ENCODE results near the gene GGACT.
A peak's percentile ranks its signal among the peaks of the same experiment; 100 is the strongest.

The GGACT gene

GRCh38 chr13:100601716-100602115, 13.1 kb upstream of the GGACT start:
- DNase-seq (ENCODE audit: low read depth) = no peak
- H3K4me3 ChIP-seq (ENCODE audit: low read length) = no peak overlapping the region
- TF ChIP-seq, protein P1, sequence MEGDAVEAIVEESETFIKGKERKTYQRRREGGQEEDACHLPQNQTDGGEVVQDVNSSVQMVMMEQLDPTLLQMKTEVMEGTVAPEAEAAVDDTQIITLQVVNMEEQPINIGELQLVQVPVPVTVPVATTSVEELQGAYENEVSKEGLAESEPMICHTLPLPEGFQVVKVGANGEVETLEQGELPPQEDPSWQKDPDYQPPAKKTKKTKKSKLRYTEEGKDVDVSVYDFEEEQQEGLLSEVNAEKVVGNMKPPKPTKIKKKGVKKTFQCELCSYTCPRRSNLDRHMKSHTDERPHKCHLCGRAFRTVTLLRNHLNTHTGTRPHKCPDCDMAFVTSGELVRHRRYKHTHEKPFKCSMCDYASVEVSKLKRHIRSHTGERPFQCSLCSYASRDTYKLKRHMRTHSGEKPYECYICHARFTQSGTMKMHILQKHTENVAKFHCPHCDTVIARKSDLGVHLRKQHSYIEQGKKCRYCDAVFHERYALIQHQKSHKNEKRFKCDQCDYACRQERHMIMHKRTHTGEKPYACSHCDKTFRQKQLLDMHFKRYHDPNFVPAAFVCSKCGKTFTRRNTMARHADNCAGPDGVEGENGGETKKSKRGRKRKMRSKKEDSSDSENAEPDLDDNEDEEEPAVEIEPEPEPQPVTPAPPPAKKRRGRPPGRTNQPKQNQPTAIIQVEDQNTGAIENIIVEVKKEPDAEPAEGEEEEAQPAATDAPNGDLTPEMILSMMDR (IDR thresholded peaks at IDR 0.05; ENCODE audit: insufficient read depth, low read depth, low read length, missing control alignments) = no peak

GRCh38 chr13:100600915-100601314, 12.3 kb upstream of the GGACT start:
- no peak for DNase-seq (ENCODE audit: low read depth)
- H3K4me3 ChIP-seq (ENCODE audit: low read length) = no peak overlapping the region
- TF ChIP-seq, protein P1 (IDR thresholded peaks at IDR 0.05; ENCODE audit: insufficient read depth, low read depth, low read length, missing control alignments) = no peak

DNA sequence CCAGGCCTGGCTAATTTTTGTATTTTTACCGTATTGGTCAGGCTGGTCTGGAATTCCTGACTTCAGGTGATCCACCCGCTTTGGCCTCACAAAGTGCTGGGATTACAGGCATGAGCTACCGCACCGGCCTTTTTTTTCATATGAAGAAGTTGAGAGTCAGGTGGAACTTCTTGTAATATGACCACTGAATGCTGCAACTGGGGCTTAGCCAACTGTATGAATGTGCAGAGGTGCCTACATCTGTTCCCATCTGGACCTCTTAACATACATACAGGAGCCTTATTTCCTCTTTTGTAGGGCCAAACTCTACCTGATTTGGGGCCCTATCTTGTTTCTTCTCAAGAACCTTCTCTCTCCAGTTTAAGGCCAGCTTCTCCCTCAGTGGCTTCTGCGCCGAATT, 11.9 kb upstream of the GGACT start:
- DNase-seq (ENCODE audit: low read depth) = no peak
- TF ChIP-seq, protein P1 (IDR thresholded peaks at IDR 0.05; ENCODE audit: insufficient read depth, low read depth, low read length, missing control alignments) = no peak
- no peak overlapping the region for H3K4me3 ChIP-seq (ENCODE audit: low read length)

DNA sequence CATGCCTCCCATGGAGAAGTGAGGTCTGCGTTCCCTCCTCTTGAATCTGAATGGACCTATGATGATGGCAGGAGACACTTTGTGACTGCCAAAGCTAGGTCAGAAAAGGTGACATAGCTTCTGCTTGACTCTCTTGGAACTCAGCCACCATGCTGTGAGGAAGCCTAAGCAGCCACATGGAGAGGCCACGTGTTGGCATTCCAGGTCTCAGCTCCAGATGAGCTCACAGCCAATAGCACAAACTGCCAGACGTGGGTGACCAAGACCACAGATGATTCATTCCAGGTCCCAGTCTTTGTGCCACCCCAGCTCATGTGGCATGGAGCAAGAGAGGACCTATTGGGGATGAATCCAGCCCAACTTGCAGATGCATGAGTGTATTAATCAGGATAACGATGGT, 8.7 kb upstream of the GGACT start:
- DNase-seq (ENCODE audit: low read depth) = no peak
- TF ChIP-seq, protein P1 (IDR thresholded peaks at IDR 0.05; ENCODE audit: insufficient read depth, low read depth, low read length, missing control alignments) = no peak
- no peak overlapping the region for H3K4me3 ChIP-seq (ENCODE audit: low read length)

GRCh38 chr13:100596516-100596915, 7.9 kb upstream of the GGACT start:
- TF ChIP-seq, protein P1 (IDR thresholded peaks at IDR 0.05; ENCODE audit: insufficient read depth, low read depth, low read length, missing control alignments) = no peak
- no peak overlapping the region for H3K4me3 ChIP-seq (ENCODE audit: low read length)
- DNase-seq (ENCODE audit: low read depth) = no peak

- DNase-seq (ENCODE audit: low read depth) = peak; percentile 20
- H3K4me3 ChIP-seq (ENCODE audit: low read length) = no peak overlapping the region
- TF ChIP-seq, protein P1 (IDR thresholded peaks at IDR 0.05; ENCODE audit: insufficient read depth, low read depth, low read length, missing control alignments) = peak; percentile 39
These were observed 6.1 kb upstream of the GGACT start for GRCh38 chr13:100594731-100595130.

- TF ChIP-seq, protein P1 (IDR thresholded peaks at IDR 0.05; ENCODE audit: insufficient read depth, low read depth, low read length, missing control alignments) = no peak
- no peak for DNase-seq (ENCODE audit: low read depth)
- H3K4me3 ChIP-seq (ENCODE audit: low read length) = no peak overlapping the region
These were observed 5.7 kb upstream of the GGACT start for GRCh38 chr13:100594255-100594654.

Data from epithelial cell of esophagus (primary cell).